HCT116 (cell line): ENCODE data around the gene E4F1. TPM values are rescaled to one million over a fixed set of nuclear protein-coding genes. Genes with fewer than 3 reads are reported as not detected.

Source experiments
- ATAC-seq: fragments of 200-7000 bp; cut with Tn5 transposase; 2 replicates; pipeline ENCODE4 v1.9.1; 2020; ENCODE audit warnings: mild to moderate bottlenecking, moderate library complexity
- BruUV-seq: library from RNA; stranded (reverse); fragments of 400-500 nt; replicated peaks from 2 replicates; lab custom pipeline; 2021; lab: Mats Ljungman, UMichigan
- CTCF ChIA-PET: fragments of 300-600 bp; sonication (Branson Sonifier 250); formaldehyde crosslinking; loops from one replicate; lab custom pipeline; 2021; ENCODE audit warnings: antibody characterized with exemption; lab: Charles Lee
- POLR2A ChIA-PET: fragments of 300-600, 350-600 bp; sonication (Branson Sonifier 250); formaldehyde crosslinking; loops from one replicate; lab custom pipeline; 2021; ENCODE audit warnings: antibody characterized with exemption; lab: Charles Lee
- RAD21 ChIA-PET, 2 experiments: fragments of 300-600 bp; sonication (Branson Sonifier 250); formaldehyde crosslinking; loops; one replicate each; lab custom pipeline; 2023; ENCODE audit warnings: low total read pairs in 2 of 2; ENCODE audit not compliant: uncharacterized antibody in 2 of 2, unreplicated experiment in 2 of 2, low non-redundant PET in 1 of 2; lab: Charles Lee
- DNase-seq: peaks from one replicate; pipeline ENCODE4 v3.0.0-alpha.2; 2010; ENCODE audit warnings: low read depth, low spot score
- H2AFZ ChIP-seq: fragments of 200-600 bp; shearing (Covaris generic), sonication (generic); 2 replicates; pipeline ENCODE4 v1.6.1; 2017; ENCODE audit warnings: low read depth, mixed run types, mixed read lengths, antibody characterized with exemption, low read length; ENCODE audit not compliant: poor library complexity, severe bottlenecking
- H3K27ac ChIP-seq: 2 replicates; pipeline ENCODE4 v1.5.1; 2012; ENCODE audit warnings: low read depth, low read length
- H3K27me3 ChIP-seq: fragments of 200-600 bp; sonication (generic); 2 replicates; pipeline ENCODE4 v1.6.1; 2016; ENCODE audit warnings: mixed run types, low read length, mixed read lengths; ENCODE audit not compliant: insufficient read depth
- H3K36me3 ChIP-seq, 2 experiments: fragments of 200-500 bp in 1 of 2; fragments of 200-600 bp in 1 of 2; sonication (Bioruptor generic) in 1 of 2; sonication (generic) in 1 of 2; 2 replicates each; pipeline versions ENCODE4 v1.5.1 to v1.6.1; 2014 to 2016; ENCODE audit warnings: low read length in 2 of 2, inconsistent platforms in 1 of 2, mixed read lengths in 1 of 2, mixed run types in 1 of 2; ENCODE audit not compliant: insufficient read depth in 2 of 2, control insufficient read depth in 1 of 2
- H3K4me1 ChIP-seq, 2 experiments: fragments of 200-600 bp in 1 of 2; sonication (generic) in 1 of 2; 2 replicates each; pipeline versions ENCODE4 v1.5.1 to v1.6.1; 2012 to 2017; ENCODE audit warnings: low read length in 2 of 2, inconsistent platforms in 1 of 2, mild to moderate bottlenecking in 1 of 2, mixed read lengths in 1 of 2, mixed run types in 1 of 2, moderate library complexity in 1 of 2; ENCODE audit not compliant: insufficient read depth in 2 of 2, control insufficient read depth in 1 of 2
- H3K4me2 ChIP-seq: fragments of 200-600 bp; sonication (generic); 2 replicates; pipeline ENCODE4 v1.6.1; 2017; ENCODE audit warnings: mixed run types, low read length, mixed read lengths
- H3K4me3 ChIP-seq, 2 experiments: fragments of 200-600 bp in 1 of 2; sonication (generic) in 1 of 2; replicated peaks in 1 of 2; 2 replicates each; pipeline ENCODE4 v1.5.1; 2011 to 2016; ENCODE audit warnings: low read length in 2 of 2, control low read depth in 1 of 2, low read depth in 1 of 2, mild to moderate bottlenecking in 1 of 2, mixed read lengths in 1 of 2, mixed run types in 1 of 2
- H3K79me2 ChIP-seq: fragments of 200-600 bp; sonication (generic); 2 replicates; pipeline ENCODE4 v1.6.1; 2017; ENCODE audit warnings: mild to moderate bottlenecking, mixed run types, low read length, moderate library complexity, mixed read lengths; ENCODE audit not compliant: insufficient read depth
- H3K9ac ChIP-seq: fragments of 200-600 bp; sonication (generic); 2 replicates; pipeline ENCODE4 v1.6.1; 2016; ENCODE audit warnings: low read length, mixed read lengths
- H3K9me2 ChIP-seq: fragments of 200-600 bp; sonication (generic), shearing (Covaris generic); 2 replicates; pipeline ENCODE4 v1.6.1; 2017; ENCODE audit warnings: mixed run types, mild to moderate bottlenecking, moderate library complexity; ENCODE audit not compliant: insufficient read depth
- H3K9me3 ChIP-seq, 2 experiments: fragments of 200-500 bp in 1 of 2; fragments of 200-600 bp in 1 of 2; sonication (Bioruptor generic) in 1 of 2; sonication (generic) in 1 of 2; 2 replicates each; pipeline ENCODE4 v1.6.1; 2014 to 2017; ENCODE audit warnings: low read length in 2 of 2, mixed read lengths in 2 of 2, inconsistent platforms in 1 of 2, low read depth in 1 of 2, mild to moderate bottlenecking in 1 of 2, mixed run types in 1 of 2, moderate library complexity in 1 of 2; ENCODE audit not compliant: control insufficient read depth in 1 of 2, insufficient read depth in 1 of 2
- H4K20me1 ChIP-seq: fragments of 200-600 bp; sonication (generic), shearing (Covaris generic); 2 replicates; pipeline ENCODE4 v1.6.1; 2017; ENCODE audit warnings: mixed run types, mild to moderate bottlenecking, moderate library complexity; ENCODE audit not compliant: insufficient read depth
- ATF3 ChIP-seq: IDR thresholded peaks from 2 replicates; pipeline ENCODE4 v1.6.1; 2012
- CBX3 ChIP-seq: IDR thresholded peaks from 2 replicates; pipeline ENCODE4 v1.6.1; 2012; ENCODE audit warnings: low read depth
- CEBPB ChIP-seq: IDR thresholded peaks from 2 replicates; pipeline ENCODE4 v1.6.1; 2012; ENCODE audit warnings: low read depth
- EGR1 ChIP-seq: IDR thresholded peaks from 2 replicates; pipeline ENCODE4 v1.6.1; 2012; ENCODE audit warnings: low read depth
- EZH2phosphoT487 ChIP-seq: fragments of 200-600 bp; IDR thresholded peaks from 2 replicates; pipeline ENCODE4 v1.6.1; 2018; ENCODE audit warnings: antibody characterized with exemption, borderline replicate concordance
- FOSL1 ChIP-seq: IDR thresholded peaks from 2 replicates; pipeline ENCODE4 v1.6.1; 2012; ENCODE audit warnings: low read depth
- JUND ChIP-seq: IDR thresholded peaks from 2 replicates; pipeline ENCODE4 v1.6.1; 2012
- MAX ChIP-seq: IDR thresholded peaks from 2 replicates; pipeline ENCODE4 v1.6.1; 2012
- POLR2A ChIP-seq: IDR thresholded peaks from 2 replicates; pipeline ENCODE4 v1.7.0; 2011; ENCODE audit warnings: borderline replicate concordance; ENCODE audit not compliant: insufficient read depth, insufficient read length; ENCODE audit errors: extremely low read depth
- POLR2AphosphoS5 ChIP-seq: IDR thresholded peaks from 2 replicates; pipeline ENCODE4 v1.6.1; 2011; ENCODE audit warnings: mild to moderate bottlenecking, low read depth, low read length, moderate library complexity
- REST ChIP-seq: IDR thresholded peaks from 2 replicates; pipeline ENCODE4 v1.6.1; 2012; ENCODE audit warnings: low read depth
- SIN3A ChIP-seq: IDR thresholded peaks from 2 replicates; pipeline ENCODE4 v1.6.1; 2012; ENCODE audit warnings: low read depth
- SRF ChIP-seq: IDR thresholded peaks from 2 replicates; pipeline ENCODE4 v1.6.1; 2012; ENCODE audit warnings: low read depth
- TCF7L2 ChIP-seq: IDR thresholded peaks from 2 replicates; pipeline ENCODE4 v1.7.0; 2011; ENCODE audit warnings: borderline replicate concordance, inconsistent platforms; ENCODE audit not compliant: insufficient read depth, insufficient read length; ENCODE audit errors: extremely low read depth
- YY1 ChIP-seq: IDR thresholded peaks from 2 replicates; pipeline ENCODE4 v1.6.1; 2011; ENCODE audit warnings: low read length, low read depth, moderate library complexity, mild to moderate bottlenecking; ENCODE audit not compliant: insufficient replicate concordance; ENCODE audit errors: extremely low read depth
- ZFX ChIP-seq: fragments of 450-650 bp; IDR thresholded peaks from 2 replicates; pipeline ENCODE4 v1.6.1; 2017
- ZNF274 ChIP-seq: fragments of 200-500 bp; sonication (Bioruptor generic); IDR thresholded peaks from 2 replicates; pipeline ENCODE4 v1.6.1; 2014; ENCODE audit warnings: mild to moderate bottlenecking, low read depth, low read length, inconsistent platforms
- intact Hi-C: fragments of 100-400 bp; cut with micrococcal nuclease; formaldehyde crosslinking; loops from 2 replicates; pipeline ENCODE4 v1.10.0; 2022
- total RNA-seq: library from RNA; stranded (reverse); gene quantifications from one replicate; pipeline ENCODE4 v1.2.1, GENCODE V29; 2021; ENCODE audit not compliant: unreplicated experiment
- TF ChIP-seq, protein P1 (sequence below), 3 experiments: fragments of 200-600 bp in 1 of 3; sonication (generic) in 1 of 3; IDR thresholded peaks in 2 of 3; conservative IDR thresholded peaks in 1 of 3; 2 replicates each; pipeline ENCODE4 v1.5.1; 2012 to 2017; ENCODE audit warnings: low read depth in 2 of 3, low read length in 2 of 3, antibody characterized with exemption in 1 of 3, borderline replicate concordance in 1 of 3, control low read depth in 1 of 3, mild to moderate bottlenecking in 1 of 3, mixed read lengths in 1 of 3, mixed run types in 1 of 3, moderate library complexity in 1 of 3; ENCODE audit not compliant: insufficient read depth in 1 of 3

The E4F1 gene
- total RNA-seq, 1 experiment from 2014 or later, result 40.7 TPM

DNA sequence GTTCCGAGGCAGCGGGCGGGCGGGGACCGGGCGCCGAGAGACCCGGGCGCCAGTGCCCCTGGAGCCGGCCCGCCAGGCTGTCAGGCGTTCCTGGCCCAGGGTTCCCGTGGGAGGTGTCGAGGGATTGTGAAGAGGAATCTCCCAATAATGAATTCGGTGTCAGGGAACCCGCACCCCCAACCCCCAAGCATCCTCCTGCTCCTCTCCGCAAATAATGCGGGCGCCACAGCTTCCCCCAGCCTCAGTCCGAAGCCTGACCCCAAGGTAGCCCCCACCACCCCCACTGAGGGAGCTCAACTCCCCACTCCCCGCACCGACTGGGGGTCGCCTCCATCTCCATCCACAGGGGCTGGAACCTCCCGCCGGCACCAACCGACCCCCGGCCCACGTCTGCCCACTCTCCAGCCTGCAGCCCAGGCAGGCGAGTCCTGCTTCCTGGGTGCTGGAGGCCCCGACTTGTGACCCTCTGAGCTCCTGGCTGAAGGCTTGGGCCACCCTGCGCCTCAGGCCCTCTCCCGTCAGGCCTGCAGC, 26.3 kb upstream of the E4F1 start (continued):
- TF ChIP-seq SRF, result no peak
- TF ChIP-seq EGR1, result no peak
- TF ChIP-seq JUND, result no peak
- TF ChIP-seq REST, result no peak
- no peak for TF ChIP-seq POLR2A
- no peak for TF ChIP-seq TCF7L2
- no peak for TF ChIP-seq YY1
- no peak for TF ChIP-seq EZH2phosphoT487
- TF ChIP-seq ZFX, result no peak
- no peak for TF ChIP-seq POLR2AphosphoS5
- no peak for TF ChIP-seq CBX3
- TF ChIP-seq SIN3A, result no peak

- DNase-seq, result no peak
- no peaks in the 10 kb centered on the region for H3K9me2 ChIP-seq
- no peaks in the 10 kb centered on the region for H3K79me2 ChIP-seq
- H3K36me3 ChIP-seq, result no peaks in the 10 kb centered on the region
- no peak for TF ChIP-seq SRF
- TF ChIP-seq ZFX, result no peak
- TF ChIP-seq EZH2phosphoT487, result no peak
- no peak for TF ChIP-seq TCF7L2
- no peak for TF ChIP-seq EGR1
- TF ChIP-seq, protein P1, sequence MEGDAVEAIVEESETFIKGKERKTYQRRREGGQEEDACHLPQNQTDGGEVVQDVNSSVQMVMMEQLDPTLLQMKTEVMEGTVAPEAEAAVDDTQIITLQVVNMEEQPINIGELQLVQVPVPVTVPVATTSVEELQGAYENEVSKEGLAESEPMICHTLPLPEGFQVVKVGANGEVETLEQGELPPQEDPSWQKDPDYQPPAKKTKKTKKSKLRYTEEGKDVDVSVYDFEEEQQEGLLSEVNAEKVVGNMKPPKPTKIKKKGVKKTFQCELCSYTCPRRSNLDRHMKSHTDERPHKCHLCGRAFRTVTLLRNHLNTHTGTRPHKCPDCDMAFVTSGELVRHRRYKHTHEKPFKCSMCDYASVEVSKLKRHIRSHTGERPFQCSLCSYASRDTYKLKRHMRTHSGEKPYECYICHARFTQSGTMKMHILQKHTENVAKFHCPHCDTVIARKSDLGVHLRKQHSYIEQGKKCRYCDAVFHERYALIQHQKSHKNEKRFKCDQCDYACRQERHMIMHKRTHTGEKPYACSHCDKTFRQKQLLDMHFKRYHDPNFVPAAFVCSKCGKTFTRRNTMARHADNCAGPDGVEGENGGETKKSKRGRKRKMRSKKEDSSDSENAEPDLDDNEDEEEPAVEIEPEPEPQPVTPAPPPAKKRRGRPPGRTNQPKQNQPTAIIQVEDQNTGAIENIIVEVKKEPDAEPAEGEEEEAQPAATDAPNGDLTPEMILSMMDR (IDR thresholded peaks at IDR 0.05 in 2 of 3, conservative IDR thresholded peaks at IDR 0.05 in 1 of 3; ENCODE audit: borderline replicate concordance in 1 of 3, insufficient read depth in 1 of 3, low read depth in 2 of 3, low read length in 2 of 3), result no peak
- no peak for TF ChIP-seq FOSL1
- TF ChIP-seq POLR2AphosphoS5, result no peak
- TF ChIP-seq ZNF274, result no peak
- no peak for TF ChIP-seq SIN3A
- no peak for TF ChIP-seq CEBPB
- no peak for TF ChIP-seq MAX
- TF ChIP-seq JUND, result no peak
- TF ChIP-seq ATF3, result no peak
- TF ChIP-seq, all 23 proteins: peak for 0
- H3K4me3 ChIP-seq, result no peak overlapping the region
- ChIA-PET POLR2A (interaction anchor here (1.5 to 2.1 kb wide), 2 partner anchors 17 to 43 kb away, joined by 3 to 6 read pairs; partner anchors contain the start of genes PGP and TRAF7), CTCF (no interaction called here), RAD21 (no interaction called here)
- H4K20me1 ChIP-seq, result no peaks in the 10 kb centered on the region
- no peak for ATAC-seq
- no peak overlapping the region for H3K27ac ChIP-seq
- no peak overlapping the region for H3K4me2 ChIP-seq
- H2AFZ ChIP-seq, result no peak overlapping the region
- peaks cover 5 to 19% of the 10 kb centered on the region in 2 experiments for H3K4me1 ChIP-seq
- H3K9ac ChIP-seq, result no peak overlapping the region
- BruUV-seq, result no TSS peak
- intact Hi-C loops, result loop anchor here (10.0 kb wide), 1 partner anchor 307 kb away; no protein-coding TSS in a partner anchor
- no peaks in the 10 kb centered on the region for H3K9me3 ChIP-seq
- H3K27me3 ChIP-seq, result no peaks in the 10 kb centered on the region
These were observed 25.6 kb upstream of the E4F1 start for GRCh38 chr16:2197765-2198164.
